ENCODE results near the gene TMPRSS6.

Gene TMPRSS6

DNA sequence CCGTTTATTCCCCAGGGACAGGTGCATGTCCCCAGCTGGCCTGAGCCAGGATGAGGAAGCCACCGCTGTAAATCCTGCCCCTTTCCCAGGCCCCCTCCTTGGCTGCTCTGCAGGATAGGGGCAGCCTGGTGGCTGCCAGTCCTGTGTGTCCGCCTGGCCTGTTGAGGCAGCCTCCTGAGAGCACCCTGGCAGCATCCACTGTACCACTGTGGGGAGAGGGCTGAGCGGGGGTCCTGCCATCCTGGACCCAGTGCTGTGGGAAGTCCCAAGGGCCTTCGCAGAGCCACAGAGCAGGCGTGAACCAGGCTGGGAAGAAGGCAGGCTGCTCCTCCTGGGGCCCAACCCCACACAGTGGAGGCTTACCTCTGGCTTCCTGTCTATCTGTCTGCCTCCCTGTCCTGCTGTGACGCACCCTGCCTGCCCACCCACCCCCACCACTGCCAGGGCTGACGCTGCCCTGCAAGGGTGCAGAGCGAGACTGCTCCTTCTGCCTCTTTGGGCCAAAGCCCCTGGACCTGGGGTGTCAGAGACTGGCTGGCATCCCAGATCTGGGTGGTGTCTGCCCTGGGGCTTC, 49.5 kb downstream of the TMPRSS6 start:
- peak in 6 of 42 donors; percentile 41 to 67 (median 49) for DNase-seq
- intact Hi-C loops (cut with DNase I) = no loop called here

DNA sequence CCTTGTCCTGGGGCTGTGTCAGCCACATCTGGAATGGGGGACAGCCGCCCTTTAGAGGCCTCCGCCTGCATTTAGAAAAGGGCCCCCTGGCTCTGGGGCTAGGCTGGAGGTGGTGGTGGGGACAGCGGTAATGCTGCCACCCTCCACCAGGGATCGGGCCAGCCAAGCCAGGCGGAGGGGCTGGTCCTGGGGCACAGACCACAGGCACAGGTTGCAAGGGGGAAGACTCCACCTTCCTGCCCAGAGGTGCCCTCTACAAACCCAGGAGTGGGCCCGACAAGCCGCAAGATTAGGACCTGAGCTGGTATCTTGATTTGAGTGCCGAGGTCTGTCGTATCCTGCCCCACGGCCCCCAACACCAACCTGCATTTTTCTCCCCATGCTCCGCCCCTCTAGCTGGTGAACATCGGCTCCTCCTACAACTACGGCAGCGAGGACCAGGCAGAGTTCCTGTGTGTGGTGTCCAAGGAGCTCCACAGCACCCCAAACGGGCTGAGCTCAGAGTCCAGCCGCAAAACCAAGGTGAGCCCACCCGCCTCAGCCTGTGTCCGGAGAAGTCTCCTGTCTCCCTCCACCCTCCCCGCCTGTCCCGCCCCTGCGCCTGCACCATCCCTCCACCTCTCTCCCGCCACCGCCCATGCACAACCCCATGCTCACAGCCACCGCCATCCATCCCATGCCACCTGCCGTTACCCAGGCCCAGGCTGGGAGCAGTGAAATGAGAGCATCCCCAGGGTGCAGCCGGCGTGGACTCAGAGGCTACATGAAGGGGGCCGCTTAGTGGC, 50.4 kb downstream of the TMPRSS6 start:
- peak in 1 of 42 donors; percentile 34 for DNase-seq
- intact Hi-C loops (cut with DNase I) = no loop called here

DNA sequence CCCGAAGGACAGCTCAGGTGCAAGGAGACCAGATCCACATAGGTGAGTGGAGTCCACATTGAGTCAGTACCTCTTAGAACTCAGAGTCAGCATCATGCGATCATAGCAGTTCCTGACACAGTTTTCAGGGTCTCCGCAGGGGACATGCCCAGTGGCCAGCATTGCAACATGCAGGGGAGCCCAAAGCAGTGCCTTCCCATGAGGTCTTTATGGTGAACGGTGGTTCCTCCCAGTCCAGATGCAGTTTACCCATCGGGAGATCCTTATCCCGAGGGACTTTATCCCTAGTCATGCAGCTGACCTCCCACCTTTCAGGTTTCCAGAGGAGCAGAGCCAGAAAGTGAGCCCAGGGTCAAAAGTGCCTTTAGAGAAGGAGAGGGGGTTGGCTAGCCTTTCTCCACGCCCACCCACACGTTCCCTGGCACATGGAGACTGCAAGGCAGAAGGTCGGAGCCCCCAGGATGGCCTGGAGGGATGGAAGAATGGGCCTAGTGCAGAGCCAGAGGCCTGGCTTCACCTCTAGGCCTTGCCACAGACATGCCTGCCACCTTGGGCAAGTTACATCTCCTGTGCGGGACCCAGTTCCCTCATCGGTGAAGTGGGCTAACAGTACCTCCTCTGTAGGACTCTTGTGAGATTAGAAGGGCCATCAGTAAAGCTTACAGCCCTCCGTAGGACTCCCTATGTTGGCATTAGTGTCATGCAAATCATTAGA, 51.6 kb downstream of the TMPRSS6 start:
- DNase-seq = no peak
- intact Hi-C loops (cut with DNase I) = no loop called here

DNA sequence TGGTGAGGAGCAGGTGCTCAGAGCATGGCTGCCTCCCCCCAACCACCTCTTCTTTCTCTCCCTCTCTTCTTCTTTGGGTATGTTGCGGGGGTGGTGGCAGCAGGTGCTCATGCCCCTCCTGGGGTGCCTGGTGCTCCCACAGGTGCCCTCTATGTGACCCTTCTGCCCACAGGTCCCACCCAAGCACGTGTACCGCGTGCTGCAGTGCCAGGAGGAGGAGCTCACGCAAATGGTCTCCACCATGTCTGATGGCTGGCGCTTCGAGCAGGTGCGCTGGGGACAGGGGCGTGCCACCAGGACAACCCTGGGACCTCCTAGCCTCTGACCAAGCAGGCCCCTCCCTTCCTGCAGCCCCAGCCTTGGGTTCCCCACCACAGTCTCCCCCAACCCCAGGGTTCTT, 52.3 kb downstream of the TMPRSS6 start:
- DNase-seq = peak in 16 of 42 donors; percentile 40 to 82 (median 70)
- intact Hi-C loops (cut with DNase I) = no loop called here

DNA sequence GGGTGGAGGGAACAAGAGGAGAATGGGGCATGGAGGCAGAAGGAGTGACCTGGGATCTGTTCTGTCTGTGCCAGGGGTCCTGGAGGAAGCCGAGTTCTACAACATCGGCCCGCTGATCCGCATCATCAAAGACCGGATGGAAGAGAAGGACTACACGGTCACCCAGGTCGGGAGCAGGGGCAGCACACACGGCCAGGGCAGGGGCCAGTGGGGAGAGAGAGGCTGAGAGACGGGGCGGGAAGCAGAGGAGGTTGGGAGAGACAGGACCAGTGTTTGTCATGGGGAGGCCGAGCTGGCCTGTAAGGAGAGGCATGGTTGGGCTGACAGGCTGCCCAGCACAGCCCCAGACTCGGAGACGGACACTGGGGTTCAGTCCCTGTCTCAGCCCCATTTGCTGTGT, 53.3 kb downstream of the TMPRSS6 start:
- intact Hi-C loops (cut with DNase I) = no loop called here
- DNase-seq = no peak

DNA sequence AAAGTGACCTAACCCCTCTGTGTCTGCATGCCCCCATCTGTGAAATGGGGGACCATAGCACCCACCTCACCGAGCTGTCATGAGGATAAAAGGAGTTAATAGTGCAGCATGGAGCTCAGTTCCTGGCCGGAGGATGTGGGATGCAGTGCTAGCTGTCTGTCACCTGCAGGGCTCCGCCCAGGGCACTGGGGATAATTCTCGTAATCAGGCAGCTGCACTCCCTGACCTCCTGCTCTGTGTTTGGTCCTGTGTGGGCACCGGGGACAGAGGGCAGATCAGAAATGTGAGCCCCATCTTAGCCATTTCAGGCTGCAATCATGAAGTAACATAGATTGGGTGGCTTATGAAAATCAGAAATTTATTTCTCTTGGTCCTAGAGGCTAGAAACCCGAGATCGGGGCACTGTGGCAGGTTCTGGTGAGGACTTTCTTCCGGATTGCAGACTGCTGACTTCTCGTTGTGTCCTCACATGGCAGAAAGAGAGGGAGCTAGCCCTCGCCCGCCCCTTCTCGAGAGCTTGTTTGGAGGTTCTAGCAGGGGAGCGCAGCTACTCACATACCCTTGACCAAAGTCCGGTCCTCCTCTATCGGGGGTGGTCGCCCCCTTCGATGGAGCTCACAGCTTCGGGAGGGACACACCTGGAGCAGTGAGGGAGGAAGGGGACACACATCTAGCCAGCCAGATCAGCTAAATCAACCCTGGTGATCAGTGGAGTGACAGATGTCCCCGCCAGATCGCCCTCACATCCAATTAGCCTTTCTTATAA, 54.7 kb downstream of the TMPRSS6 start:
- intact Hi-C loops (cut with DNase I) = no loop called here
- peak in 2 of 42 donors; percentile 5 to 38 for DNase-seq

DNA sequence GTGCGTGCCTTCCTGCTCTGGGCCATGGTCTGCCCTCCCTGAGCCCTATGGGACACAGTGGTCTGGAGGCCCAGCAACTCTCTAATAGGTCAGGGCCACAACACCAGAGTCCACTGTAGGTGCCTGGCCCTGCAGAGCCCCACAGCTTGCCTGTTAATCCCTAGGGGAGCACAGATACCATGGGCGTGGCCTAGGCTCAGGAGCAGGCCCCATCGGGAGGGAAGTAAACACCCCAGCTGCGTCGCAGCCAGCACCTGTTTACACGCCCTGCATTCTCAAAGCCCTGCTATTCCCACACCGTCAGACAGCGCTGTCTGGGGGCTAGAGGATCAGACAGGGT, 55.5 kb downstream of the TMPRSS6 start:
- DNase-seq = peak in 1 of 42 donors; percentile 3
- intact Hi-C loops (cut with DNase I) = no loop called here

DNA sequence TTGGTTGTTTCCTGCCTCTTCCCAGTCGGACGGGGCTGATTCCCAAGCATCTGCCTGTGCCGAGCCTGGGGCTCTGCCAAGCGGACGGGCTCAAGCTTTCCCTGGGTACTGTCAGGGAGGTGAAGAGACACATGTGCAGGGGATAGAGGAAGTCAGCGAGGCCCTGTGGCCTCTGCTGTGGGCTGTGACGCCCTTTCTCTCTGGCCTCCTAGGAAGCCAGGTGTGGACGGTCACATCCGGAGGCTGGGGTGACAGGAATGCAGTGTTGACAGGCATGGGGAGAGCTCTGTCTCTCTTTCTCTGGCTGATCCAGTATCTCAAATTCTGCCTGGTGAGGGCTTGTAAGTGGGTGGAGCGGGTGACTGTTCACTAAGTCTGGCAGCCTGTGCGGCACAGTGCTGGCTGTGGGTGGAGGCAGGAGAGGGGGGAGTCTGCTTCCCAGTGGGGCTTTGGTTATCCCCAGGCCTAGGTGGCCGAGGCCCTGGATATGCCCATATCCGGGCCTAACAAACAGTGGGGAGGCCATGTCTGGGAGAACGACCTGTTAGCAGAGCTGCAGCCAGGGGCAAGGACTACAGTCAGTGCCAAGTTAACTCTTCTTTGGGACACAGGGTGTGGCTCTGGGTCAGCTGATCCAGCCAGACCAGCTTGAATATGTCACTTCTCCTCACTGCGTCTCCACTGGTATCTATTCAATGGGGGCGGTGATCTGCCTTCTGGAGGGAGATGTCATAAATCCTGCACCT, 56.0 kb downstream of the TMPRSS6 start:
- peak in 31 of 42 donors; percentile 52 to 91 (median 71) for DNase-seq
- intact Hi-C loops (cut with DNase I) = no loop called here

DNA sequence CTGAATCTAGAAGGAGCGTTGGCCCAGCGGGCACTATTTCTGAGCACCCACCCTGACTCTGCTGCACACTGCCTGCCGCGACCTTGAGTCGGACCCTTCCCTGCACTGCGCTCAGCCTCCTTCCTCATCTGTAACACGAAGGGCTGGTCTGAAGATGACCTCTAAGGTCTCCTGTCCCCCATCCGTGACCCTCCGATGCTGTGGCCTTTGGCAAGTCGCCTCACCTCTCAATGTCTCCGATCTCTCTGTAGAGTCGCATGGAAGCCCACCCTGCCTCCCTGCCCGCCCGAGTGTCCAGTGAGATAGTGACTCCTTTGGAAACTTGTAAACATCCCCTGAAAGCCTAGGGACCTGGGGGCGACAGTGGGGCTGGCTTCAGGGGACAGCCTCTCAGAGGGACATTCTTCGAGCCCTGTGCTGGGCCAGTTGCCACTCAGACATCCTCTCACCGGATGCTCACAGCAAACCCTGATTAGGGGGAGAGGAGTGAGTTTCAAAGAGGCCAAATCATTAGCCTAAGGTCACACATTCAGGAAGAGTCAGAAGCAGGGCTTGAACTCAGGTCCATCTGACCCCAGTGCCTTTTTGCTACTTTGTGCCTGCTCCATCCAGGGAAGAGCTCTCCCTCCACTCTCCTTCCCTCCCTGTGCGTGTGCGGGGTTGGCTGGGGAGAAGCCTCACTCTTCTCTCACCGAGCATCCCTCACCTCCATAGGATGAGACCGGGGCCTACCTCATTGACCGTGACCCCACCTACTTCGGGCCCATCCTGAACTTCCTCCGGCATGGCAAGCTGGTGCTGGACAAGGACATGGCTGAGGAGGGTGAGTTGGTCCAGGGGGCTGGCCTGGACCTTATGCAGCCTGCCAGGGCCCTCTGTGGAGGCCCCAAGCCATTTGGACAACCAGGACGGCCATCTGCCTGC, 56.9 kb downstream of the TMPRSS6 start:
- intact Hi-C loops (cut with DNase I) = no loop called here
- DNase-seq = peak in 1 of 42 donors; percentile 27

DNA sequence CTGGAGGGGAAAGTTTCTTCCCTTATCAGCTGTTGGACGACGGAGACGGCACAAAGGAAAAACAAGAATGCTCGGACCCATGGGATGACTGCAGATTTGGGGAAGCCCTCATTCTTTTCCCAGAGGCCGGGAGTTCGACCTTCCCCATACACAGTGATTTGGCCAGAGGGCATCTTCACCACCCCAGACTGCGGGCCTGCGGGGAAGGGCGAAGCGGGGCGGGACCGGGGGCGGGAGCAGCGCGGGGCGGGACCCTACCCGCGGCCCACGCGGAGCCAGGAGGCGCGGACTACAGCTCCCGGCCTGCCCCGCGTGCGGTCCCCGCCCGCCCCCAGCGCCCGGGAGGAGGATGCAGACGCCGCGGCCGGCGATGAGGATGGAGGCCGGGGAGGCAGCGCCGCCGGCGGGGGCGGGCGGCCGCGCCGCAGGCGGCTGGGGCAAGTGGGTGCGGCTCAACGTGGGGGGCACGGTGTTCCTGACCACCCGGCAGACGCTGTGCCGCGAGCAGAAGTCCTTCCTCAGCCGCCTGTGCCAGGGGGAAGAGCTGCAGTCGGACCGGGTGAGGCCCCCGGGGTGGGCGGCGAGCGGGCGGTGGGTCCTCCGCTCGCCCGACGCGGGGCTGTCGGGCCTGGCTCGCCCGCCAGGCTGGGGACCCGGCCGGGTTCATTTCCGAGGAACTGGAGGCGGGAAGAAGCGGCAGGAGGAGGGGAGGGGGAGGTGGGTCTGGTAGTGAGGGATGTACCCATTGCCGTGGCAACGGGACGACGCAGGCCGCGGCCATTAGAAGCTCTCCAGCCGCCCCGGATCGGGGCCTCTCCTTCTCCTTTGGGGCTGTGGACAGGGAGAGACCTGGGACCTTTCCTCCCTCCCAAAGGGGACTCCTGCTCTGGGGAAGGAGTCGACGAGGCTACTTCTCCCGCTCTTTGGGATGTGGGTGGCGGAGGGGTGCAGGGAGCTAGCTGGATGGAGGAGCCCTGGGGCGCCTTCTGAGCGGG, 57.8 kb downstream of the TMPRSS6 start, which contains the start of gene KCTD17:
Gene KCTD17, plus strand, starts transcription at position 352 of the 995 bp plus-strand sequence. Its CDS starts 19 bp downstream, at position 371.
- peak in 41 of 42 donors; percentile 61 to 92 (median 83) for DNase-seq
- intact Hi-C loops (cut with DNase I) = no loop called here

DNA sequence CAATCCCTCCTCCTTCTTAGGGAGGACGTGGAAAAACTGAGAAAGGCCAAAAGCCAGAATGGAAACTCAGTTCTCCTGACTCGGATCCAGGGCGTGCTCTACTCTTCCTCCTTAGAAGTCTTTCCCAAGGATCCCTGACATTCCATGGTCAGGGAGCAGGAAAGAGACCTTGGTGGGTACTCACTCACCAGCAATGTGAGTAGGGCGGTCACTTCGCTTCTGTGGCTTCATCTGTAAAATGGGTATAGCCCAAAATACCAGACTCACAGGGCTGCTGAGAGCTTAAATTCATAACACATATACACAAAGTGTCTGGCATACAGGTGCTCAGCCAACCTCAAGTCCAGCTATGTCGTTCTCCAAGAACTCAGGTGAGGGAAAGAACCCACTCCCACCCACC, 58.6 kb downstream of the TMPRSS6 start:
- DNase-seq = no peak
- intact Hi-C loops (cut with DNase I) = no loop called here

DNA sequence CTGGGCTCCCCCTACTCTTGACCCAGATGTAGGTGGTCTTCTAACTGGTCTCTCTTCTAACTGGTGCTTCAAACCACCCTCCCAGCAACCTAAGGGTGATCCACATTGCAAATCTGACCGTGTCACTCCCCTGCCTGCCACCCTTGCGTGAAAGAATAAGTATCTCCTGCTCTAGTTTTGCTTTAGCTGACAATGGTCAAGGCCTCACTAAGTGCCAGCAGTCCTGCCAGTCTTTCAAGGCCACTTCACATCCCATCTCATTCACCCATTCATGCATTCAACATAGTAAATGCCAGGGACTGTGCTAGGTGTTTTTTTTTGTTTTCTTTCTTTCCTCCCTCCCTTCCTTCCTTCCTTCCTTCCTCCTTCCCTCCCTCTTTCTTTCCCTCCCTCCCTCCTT, 60.3 kb downstream of the TMPRSS6 start:
- intact Hi-C loops (cut with DNase I) = no loop called here

DNA sequence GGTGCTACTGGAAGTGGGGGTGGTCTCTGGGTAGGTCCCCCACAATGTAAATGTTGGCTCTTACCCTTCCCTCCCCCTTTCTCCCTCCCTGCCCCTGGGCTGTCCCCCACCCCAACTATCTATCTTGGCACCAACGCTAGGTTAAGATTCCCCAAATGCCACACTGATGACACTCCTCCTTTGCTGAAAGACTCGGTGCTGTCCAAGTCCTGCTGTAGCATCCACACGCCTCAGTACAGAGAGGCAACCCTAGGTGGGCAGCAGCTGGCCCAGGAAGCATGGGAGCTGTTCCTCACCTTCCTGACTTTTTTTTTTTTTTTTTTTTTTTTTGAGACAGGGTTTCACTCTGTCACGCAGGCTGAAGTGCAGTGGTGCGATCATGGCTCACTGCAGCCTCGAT, 61.4 kb downstream of the TMPRSS6 start:
- intact Hi-C loops (cut with DNase I) = no loop called here
- no peak for DNase-seq

More for the DNA sequence above, 60.3 kb downstream of the TMPRSS6 start:
- DNase-seq = no peak

DNA sequence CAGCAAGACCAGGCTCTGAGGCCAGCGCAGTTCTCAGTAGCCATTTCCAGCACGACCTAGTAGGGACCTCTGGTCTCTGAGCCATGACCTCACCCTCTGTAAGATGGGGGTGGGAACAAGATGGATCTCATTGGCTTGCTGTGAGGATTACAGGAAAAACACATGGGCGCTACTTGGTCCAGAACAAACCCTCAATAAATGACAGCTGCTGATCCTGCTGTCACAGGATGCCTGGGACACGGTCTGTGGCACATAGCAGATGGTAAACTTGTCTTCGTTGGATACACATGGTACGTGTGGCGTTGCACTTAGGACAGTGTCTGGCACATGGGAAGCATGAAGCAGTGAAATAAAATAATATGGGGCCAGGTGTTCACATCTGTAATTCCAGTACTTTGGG, 62.5 kb downstream of the TMPRSS6 start:
- intact Hi-C loops (cut with DNase I) = no loop called here
- no peak for DNase-seq

DNA sequence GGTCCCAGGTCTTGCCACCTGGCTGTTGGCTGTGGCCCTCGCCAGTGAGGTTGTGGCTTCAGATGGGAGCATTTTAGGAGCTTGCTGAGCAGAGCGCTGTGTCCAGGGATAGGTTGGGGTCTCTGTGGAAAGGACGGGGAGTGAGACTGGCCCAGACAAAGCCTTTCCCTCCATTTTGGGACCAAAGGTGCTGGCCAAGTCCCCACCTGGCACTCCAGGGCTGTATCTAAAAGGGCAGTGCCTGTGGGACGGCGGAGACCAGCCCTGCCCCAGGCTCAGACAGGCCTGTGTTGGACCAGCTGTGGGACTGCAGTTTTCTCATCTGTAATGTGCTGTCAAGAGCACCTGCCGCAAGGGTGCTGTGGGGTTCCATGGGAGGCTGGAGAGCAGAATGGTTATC, 62.9 kb downstream of the TMPRSS6 start:
- no peak for DNase-seq
- intact Hi-C loops (cut with DNase I) = no loop called here

DNA sequence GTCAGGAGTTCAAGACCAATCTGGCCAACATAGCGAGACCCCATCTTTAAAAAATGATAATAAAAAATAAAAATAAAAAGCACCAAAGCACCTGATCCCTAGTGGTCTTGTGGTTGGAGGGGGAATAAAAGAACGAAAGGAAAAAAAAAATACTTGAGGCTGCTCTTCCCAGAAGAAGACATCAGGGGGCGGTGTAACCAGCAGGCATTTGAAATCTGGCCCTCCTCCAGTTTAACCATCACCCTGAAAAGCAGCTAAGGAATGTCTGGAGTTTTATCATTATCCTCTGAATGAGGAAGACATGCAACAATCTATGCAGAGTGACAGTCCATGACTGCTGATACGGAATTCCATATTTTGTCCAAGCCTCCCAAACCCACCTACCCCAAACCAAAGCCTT, 63.6 kb downstream of the TMPRSS6 start:
- peak in 2 of 42 donors; percentile 32 to 38 for DNase-seq
- intact Hi-C loops (cut with DNase I) = no loop called here
